ENCODE measurements around the gene TNFRSF13B. TPM values are rescaled to one million over a fixed set of nuclear protein-coding genes. Genes with fewer than 3 reads are reported as not detected.

The TNFRSF13B gene
- total and polyA plus RNA-seq, 12 donors, result not detected

DNA sequence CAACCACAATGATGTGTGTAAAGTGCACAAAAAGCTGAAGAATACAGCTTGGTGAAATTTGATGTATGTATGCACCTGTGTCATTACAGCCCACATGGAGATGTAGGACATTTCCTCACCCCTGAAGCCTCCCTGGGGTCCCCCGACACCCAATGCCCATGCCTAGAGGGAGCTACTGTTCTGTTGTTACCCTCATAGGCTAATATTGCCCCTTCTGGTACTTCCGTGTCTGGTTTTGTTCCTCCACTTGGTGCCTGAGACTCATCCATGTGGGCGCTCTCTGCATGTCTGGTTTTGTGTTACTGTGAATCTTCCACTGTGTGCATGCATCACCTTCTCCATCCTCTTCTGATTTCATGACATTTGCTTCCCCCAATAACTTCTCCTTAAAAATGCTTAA is 18.6 kb downstream of the TNFRSF13B start:
- no peak for ATAC-seq
- peaks cover 0 to 34% (median 25%) of the 10 kb centered on the region in 7 donors for H3K27me3 ChIP-seq
- no peaks in the 10 kb centered on the region for H3K4me1 ChIP-seq
- 67 to 73% methylated on average over 3 of the region's 3 CpGs for WGBS, 2 donors
- H3K9me3 ChIP-seq, result peaks cover 0 to 30% (median 10%) of the 10 kb centered on the region in 11 donors
- H3K4me3 ChIP-seq, result no peak overlapping the region
- TF ChIP-seq CTCF (IDR thresholded peaks at IDR 0.05), result no peak
- intact Hi-C loops (cut with DNase I), result no loop called here
- H3K36me3 ChIP-seq, result no peaks in the 10 kb centered on the region
- H3K27ac ChIP-seq, result no peak overlapping the region
- no peak for DNase-seq

DNA sequence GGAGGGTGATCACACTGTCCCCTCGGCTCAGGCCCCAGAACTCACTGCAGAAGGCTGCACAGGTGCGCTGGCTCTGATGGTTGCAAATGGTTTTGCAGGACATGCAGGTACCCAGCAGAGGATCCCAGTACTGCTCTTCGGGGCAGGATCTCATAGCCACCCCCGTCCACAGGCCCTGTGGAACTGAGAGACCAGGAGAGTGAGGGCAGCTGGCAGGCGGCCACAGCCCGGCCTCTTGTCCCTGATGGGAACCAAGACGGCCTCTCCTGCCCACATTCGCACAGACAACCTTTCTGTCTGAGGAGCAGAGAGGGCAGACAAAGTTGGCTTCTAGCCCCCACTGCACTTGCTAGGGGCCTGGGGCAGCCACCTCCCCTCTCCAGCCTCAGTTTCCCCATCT is 19.5 kb downstream of the TNFRSF13B start:
- 76 to 78% methylated on average over 8 of the region's 8 CpGs for WGBS, 2 donors
- DNase-seq, result no peak
- intact Hi-C loops (cut with DNase I), result no loop called here

GRCh38 chr17:16950488-16950887 is 21.4 kb downstream of the TNFRSF13B start:
- TF ChIP-seq CTCF (IDR thresholded peaks at IDR 0.05), result no peak
- 78 to 79% methylated on average over 5 of the region's 5 CpGs for WGBS, 2 donors
- Histone ChIP-seq H3K36me3 (no peaks in the 10 kb centered on the region), H3K4me1 (no peaks in the 10 kb centered on the region), H3K27ac (no peak overlapping the region), H3K27me3 (peaks cover 0 to 21% (median 12%) of the 10 kb centered on the region in 7 donors), H3K4me3 (no peak overlapping the region), H3K9me3 (peaks cover 0 to 36% (median 12%) of the 10 kb centered on the region in 11 donors)
- intact Hi-C loops (cut with DNase I), result no loop called here
- DNase-seq (no peak), ATAC-seq (no peak)

More for the DNA sequence above, 19.5 kb downstream of the TNFRSF13B start:
- Histone ChIP-seq H3K9me3 (peaks cover 0 to 40% (median 12%) of the 10 kb centered on the region in 11 donors), H3K36me3 (no peaks in the 10 kb centered on the region), H3K4me1 (no peaks in the 10 kb centered on the region), H3K27ac (no peak overlapping the region), H3K27me3 (peaks cover 0 to 34% (median 25%) of the 10 kb centered on the region in 7 donors), H3K4me3 (no peak overlapping the region)
- ATAC-seq, result no peak
- no peak for TF ChIP-seq CTCF (IDR thresholded peaks at IDR 0.05)

DNA sequence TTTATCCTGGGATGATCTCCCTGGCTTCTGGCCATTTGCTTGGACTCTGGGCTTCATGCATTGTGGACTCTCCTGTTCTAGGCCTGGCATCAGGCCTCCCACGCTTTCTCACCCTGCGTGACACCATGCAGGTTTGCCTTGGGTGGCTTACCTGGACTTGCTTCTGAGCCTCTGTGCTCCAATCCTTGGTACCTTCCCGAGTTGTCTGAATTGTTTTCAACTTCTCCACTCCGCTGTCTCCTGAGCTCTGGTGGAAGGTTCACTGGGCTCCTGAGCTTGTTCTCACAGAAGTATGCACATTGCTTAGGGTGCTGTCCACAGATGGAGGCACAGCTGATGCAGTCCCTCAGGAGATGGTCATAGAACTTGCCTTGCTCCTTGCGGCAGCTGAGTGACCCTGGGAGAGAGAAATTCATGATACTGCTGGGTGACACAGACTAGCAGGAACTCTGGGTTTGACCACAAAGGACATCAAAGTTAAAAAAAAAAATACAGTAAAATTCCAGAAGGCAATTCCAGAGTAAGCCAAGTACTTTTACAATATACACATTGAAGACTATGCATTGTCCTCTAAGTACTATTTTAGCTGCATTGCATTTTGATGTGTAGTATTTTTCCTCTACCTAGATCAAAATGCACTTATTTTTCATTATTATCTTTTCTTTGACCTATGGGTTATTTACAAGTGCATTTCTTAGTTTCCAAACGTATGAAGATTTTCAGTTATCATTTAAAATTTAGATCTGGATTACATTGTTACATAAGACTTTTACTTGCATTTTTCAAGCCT is 23.1 kb downstream of the TNFRSF13B start:
- 94 to 95% methylated on average over 6 of the region's 6 CpGs for WGBS, 2 donors
- Histone ChIP-seq H3K4me3 (no peak overlapping the region), H3K27ac (no peak overlapping the region), H3K27me3 (peaks cover 0 to 23% (median 15%) of the 10 kb centered on the region in 7 donors), H3K9me3 (peaks cover 0 to 36% (median 12%) of the 10 kb centered on the region in 11 donors), H3K36me3 (no peaks in the 10 kb centered on the region), H3K4me1 (no peaks in the 10 kb centered on the region)
- DNase-seq, result no peak
- no peak for TF ChIP-seq CTCF (IDR thresholded peaks at IDR 0.05)
- intact Hi-C loops (cut with DNase I), result no loop called here
- no peak for ATAC-seq
